ENCODE results near the gene TMEM255A.
A peak's percentile ranks its signal among the peaks of the same experiment; 100 is the strongest.

The TMEM255A gene

GRCh38 chrX:120260369-120260768, 50.9 kb downstream of the TMEM255A start:
- Histone ChIP-seq H3K27ac (ENCODE audit: low read length) (no peak overlapping the region), H3K36me3 (ENCODE audit: control insufficient read depth, low read depth, low read length) (peaks cover under 1% of the 10 kb centered on the region), H3K4me3 (ENCODE audit: low read length) (no peak overlapping the region), H3K4me1 (ENCODE audit: control insufficient read depth, low read depth, low read length) (peaks cover 6% of the 10 kb centered on the region), H3K9me3 (ENCODE audit: control insufficient read depth, low read depth, low read length) (peaks cover 10% of the 10 kb centered on the region), H3K27me3 (ENCODE audit: control insufficient read depth, insufficient read depth, low read length) (no peaks in the 10 kb centered on the region), H3K9ac (ENCODE audit: low read length) (no peak overlapping the region)

DNA sequence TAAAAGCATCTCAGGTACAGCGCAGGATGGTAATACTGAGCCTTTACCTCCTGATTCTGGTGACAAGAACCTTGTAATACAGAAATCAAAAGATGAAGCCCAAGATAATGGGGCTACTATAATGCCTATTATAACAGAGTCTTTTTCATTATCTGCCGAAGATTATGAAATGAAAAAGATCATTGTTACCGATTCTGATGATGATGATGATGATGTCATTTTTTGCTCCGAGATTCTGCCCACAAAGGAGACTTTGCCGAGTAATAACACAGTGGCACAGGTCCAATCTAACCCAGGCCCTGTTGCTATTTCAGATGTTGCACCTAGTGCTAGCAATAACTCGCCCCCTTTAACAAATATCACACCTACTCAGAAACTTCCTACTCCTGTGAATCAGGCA, 57.5 kb downstream of the TMEM255A start:
- Histone ChIP-seq H3K4me1 (ENCODE audit: control insufficient read depth, low read depth, low read length) (peaks cover 2% of the 10 kb centered on the region), H3K36me3 (ENCODE audit: control insufficient read depth, low read depth, low read length) (peaks cover 19% of the 10 kb centered on the region), H3K9me3 (ENCODE audit: control insufficient read depth, low read depth, low read length) (peaks cover 6% of the 10 kb centered on the region), H3K9ac (ENCODE audit: low read length) (no peak overlapping the region), H3K27ac (ENCODE audit: low read length) (no peak overlapping the region), H3K4me3 (ENCODE audit: low read length) (no peak overlapping the region), H3K27me3 (ENCODE audit: control insufficient read depth, insufficient read depth, low read length) (peaks cover 2% of the 10 kb centered on the region)

GRCh38 chrX:120251471-120252011, 59.7 kb downstream of the TMEM255A start:
- H3K9ac ChIP-seq (ENCODE audit: low read length), result peak overlapping the region; percentile 74
- peak overlapping the region; percentile 83 for H3K4me3 ChIP-seq (ENCODE audit: low read length)
- peaks cover 19% of the 10 kb centered on the region for H3K36me3 ChIP-seq (ENCODE audit: control insufficient read depth, low read depth, low read length)
- peaks cover 18% of the 10 kb centered on the region for H3K27me3 ChIP-seq (ENCODE audit: control insufficient read depth, insufficient read depth, low read length)
- peaks cover 2% of the 10 kb centered on the region for H3K4me1 ChIP-seq (ENCODE audit: control insufficient read depth, low read depth, low read length)
- H3K27ac ChIP-seq (ENCODE audit: low read length), result no peak overlapping the region
- peaks cover 10% of the 10 kb centered on the region for H3K9me3 ChIP-seq (ENCODE audit: control insufficient read depth, low read depth, low read length)

DNA sequence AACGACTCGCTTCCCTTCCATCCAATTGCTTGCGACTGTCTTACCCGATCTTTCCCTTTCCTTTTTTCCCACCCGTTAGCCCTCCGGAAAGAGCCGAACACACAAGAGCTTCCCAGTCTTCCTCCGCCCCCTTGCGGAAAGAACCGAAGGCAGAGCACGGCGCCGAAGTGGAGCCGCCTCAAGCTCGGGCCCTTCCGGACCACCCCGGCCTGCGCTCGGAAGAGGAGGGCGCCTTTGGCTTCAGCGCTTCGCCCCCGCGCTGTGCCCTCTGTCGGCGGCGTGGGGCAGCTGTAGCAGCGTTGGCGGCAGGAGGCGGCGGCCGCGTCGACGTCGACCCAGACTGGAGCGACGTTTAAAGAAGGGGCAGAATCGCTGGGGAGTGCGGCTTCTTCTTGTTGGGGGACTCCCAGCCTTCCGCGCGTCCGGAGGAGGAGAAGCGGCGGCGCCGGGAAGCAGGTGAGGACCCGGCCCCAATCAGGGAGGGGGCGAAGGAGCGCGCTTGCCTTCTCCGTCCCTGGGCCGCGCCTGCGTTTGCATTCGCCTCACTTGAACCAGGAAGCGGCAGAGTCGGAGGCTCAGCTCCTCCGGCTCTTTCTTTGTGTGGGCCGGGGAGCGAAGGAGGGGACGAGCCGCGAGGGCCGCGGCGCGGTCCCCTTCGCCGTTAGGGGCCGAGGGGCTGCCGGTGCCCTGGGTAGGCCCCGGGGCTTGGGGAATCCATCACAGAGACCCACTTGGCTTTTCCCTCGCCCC, 60.6 kb downstream of the TMEM255A start, which contains the start of gene ZBTB33:
Gene ZBTB33, plus strand, starts transcription at position 291 of the 750 bp plus-strand sequence. CDS start 2,604 bp downstream, outside the sequence.
- H3K4me3 ChIP-seq (ENCODE audit: low read length), result peak within 1 kb of the TSS; percentile 83
- H3K36me3 ChIP-seq (ENCODE audit: control insufficient read depth, low read depth, low read length), result peaks cover 19% of the 10 kb centered on the region
- H3K27ac ChIP-seq (ENCODE audit: low read length), result no peak within 1 kb of the TSS
- H3K9me3 ChIP-seq (ENCODE audit: control insufficient read depth, low read depth, low read length), result peaks cover 11% of the 10 kb centered on the region
- peaks cover 18% of the 10 kb centered on the region for H3K27me3 ChIP-seq (ENCODE audit: control insufficient read depth, insufficient read depth, low read length)
- H3K4me1 ChIP-seq (ENCODE audit: control insufficient read depth, low read depth, low read length), result peaks cover 2% of the 10 kb centered on the region
- H3K9ac ChIP-seq (ENCODE audit: low read length), result peak within 1 kb of the TSS; percentile 74

- peaks cover 18% of the 10 kb centered on the region for H3K27me3 ChIP-seq (ENCODE audit: control insufficient read depth, insufficient read depth, low read length)
- peak overlapping the region; percentile 82 for H3K4me3 ChIP-seq (ENCODE audit: low read length)
- peak overlapping the region; percentile 86 for H3K9ac ChIP-seq (ENCODE audit: low read length)
- H3K27ac ChIP-seq (ENCODE audit: low read length), result peak overlapping the region; percentile 59
- H3K9me3 ChIP-seq (ENCODE audit: control insufficient read depth, low read depth, low read length), result peaks cover 12% of the 10 kb centered on the region
- no peaks in the 10 kb centered on the region for H3K36me3 ChIP-seq (ENCODE audit: control insufficient read depth, low read depth, low read length)
- H3K4me1 ChIP-seq (ENCODE audit: control insufficient read depth, low read depth, low read length), result peaks cover under 1% of the 10 kb centered on the region
These were observed 66.3 kb downstream of the TMEM255A start for GRCh38 chrX:120244735-120245498.

- peak overlapping the region; percentile 59 for H3K27ac ChIP-seq (ENCODE audit: low read length)
These were observed 66.9 kb downstream of the TMEM255A start for GRCh38 chrX:120244395-120244734.

DNA sequence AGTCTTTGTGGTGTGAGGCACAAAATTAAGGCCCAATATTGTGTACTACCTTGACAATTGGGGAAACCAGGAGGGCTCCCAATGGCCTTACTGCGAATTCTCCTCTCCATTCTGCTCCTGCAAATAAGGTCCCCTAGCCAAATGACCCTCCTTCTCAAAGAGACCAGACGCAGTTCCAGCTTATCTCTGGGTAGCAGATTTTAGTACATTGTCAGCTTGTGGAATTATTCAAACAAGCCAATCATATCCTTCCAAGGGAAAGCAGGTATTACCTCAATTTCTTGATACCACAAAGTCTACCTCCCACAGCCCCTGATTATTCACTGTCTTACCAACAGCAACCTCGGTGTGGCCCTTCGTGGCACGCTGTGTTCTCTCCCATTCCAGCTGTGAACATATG, 68.4 kb downstream of the TMEM255A start:
- Histone ChIP-seq H3K4me1 (ENCODE audit: control insufficient read depth, low read depth, low read length) (no peaks in the 10 kb centered on the region), H3K36me3 (ENCODE audit: control insufficient read depth, low read depth, low read length) (no peaks in the 10 kb centered on the region), H3K9me3 (ENCODE audit: control insufficient read depth, low read depth, low read length) (peaks cover 18% of the 10 kb centered on the region), H3K9ac (ENCODE audit: low read length) (no peak overlapping the region), H3K27me3 (ENCODE audit: control insufficient read depth, insufficient read depth, low read length) (peaks cover 7% of the 10 kb centered on the region), H3K4me3 (ENCODE audit: low read length) (no peak overlapping the region), H3K27ac (ENCODE audit: low read length) (no peak overlapping the region)

More at GRCh38 chrX:120244395-120244734, 66.9 kb downstream of the TMEM255A start:
- peaks cover 18% of the 10 kb centered on the region for H3K27me3 ChIP-seq (ENCODE audit: control insufficient read depth, insufficient read depth, low read length)
- H3K9me3 ChIP-seq (ENCODE audit: control insufficient read depth, low read depth, low read length), result peaks cover 17% of the 10 kb centered on the region
- H3K4me1 ChIP-seq (ENCODE audit: control insufficient read depth, low read depth, low read length), result no peaks in the 10 kb centered on the region
- peak overlapping the region; percentile 86 for H3K9ac ChIP-seq (ENCODE audit: low read length)
- H3K4me3 ChIP-seq (ENCODE audit: low read length), result peak overlapping the region; percentile 82
- no peaks in the 10 kb centered on the region for H3K36me3 ChIP-seq (ENCODE audit: control insufficient read depth, low read depth, low read length)

GRCh38 chrX:120238933-120239332, 72.3 kb downstream of the TMEM255A start:
- Histone ChIP-seq H3K27me3 (ENCODE audit: control insufficient read depth, insufficient read depth, low read length) (no peaks in the 10 kb centered on the region), H3K36me3 (ENCODE audit: control insufficient read depth, low read depth, low read length) (no peaks in the 10 kb centered on the region), H3K9ac (ENCODE audit: low read length) (no peak overlapping the region), H3K9me3 (ENCODE audit: control insufficient read depth, low read depth, low read length) (peaks cover 11% of the 10 kb centered on the region), H3K27ac (ENCODE audit: low read length) (no peak overlapping the region), H3K4me1 (ENCODE audit: control insufficient read depth, low read depth, low read length) (no peaks in the 10 kb centered on the region), H3K4me3 (ENCODE audit: low read length) (no peak overlapping the region)

DNA sequence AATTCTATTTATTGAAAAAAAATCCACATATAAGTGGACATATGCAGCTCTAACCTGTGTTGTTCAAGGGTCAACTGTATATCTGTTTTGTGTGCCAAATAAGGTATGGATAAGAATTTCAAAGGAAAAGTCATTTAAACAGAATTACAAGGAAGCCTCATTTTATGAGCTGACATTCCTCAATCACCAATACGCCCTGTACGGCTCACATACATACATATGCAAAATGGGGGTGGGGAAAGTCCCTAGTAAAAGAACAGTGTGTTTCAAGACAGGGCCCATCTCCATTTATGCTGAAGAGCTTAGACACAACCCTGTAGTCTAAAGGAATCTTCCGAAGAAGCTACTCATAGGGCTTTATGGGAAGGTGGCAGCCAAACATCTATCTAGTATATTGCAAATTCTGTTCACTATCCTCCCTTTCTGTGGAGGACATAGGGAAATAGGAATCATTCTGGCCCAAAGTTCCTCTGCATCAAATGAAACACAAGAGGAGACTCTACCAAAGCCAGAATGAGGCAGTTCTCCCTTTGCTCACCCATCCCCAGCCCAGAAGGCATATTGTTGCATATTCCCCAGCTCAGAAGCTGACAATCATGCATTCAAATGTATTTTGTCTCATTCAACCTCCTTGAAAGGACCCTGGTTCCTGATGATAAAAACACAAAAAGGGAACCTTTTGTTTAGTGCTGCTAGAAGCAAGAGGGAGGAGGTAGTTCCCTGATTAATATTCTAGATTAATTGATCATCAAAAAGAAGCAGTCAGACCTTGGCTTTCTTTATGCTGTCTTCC, 74.4 kb downstream of the TMEM255A start:
- Histone ChIP-seq H3K36me3 (ENCODE audit: control insufficient read depth, low read depth, low read length) (no peaks in the 10 kb centered on the region), H3K27ac (ENCODE audit: low read length) (no peak overlapping the region), H3K9ac (ENCODE audit: low read length) (no peak overlapping the region), H3K9me3 (ENCODE audit: control insufficient read depth, low read depth, low read length) (peaks cover 16% of the 10 kb centered on the region), H3K4me1 (ENCODE audit: control insufficient read depth, low read depth, low read length) (no peaks in the 10 kb centered on the region), H3K4me3 (ENCODE audit: low read length) (no peak overlapping the region), H3K27me3 (ENCODE audit: control insufficient read depth, insufficient read depth, low read length) (no peaks in the 10 kb centered on the region)

DNA sequence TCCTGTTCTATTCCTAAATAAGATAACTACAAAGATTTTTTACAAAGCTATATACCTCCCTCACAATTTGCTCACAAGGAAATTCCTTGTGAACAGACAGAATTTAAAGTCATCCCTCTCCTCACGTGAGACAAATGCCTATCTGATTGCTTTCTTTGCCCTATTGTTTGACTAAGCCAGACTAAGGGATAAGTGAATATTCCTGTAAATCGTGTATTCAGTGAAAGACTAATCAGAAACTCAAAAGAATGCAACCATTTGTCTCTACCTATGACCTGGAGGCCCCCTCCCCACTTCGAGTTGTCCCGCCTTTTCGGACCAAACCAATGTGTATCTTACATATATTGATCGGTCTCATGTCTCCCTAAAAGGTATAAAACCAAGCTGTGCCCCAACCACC, 76.0 kb downstream of the TMEM255A start:
- H3K9me3 ChIP-seq (ENCODE audit: control insufficient read depth, low read depth, low read length), result peaks cover 21% of the 10 kb centered on the region
- no peak overlapping the region for H3K27ac ChIP-seq (ENCODE audit: low read length)
- H3K9ac ChIP-seq (ENCODE audit: low read length), result no peak overlapping the region
- no peaks in the 10 kb centered on the region for H3K4me1 ChIP-seq (ENCODE audit: control insufficient read depth, low read depth, low read length)
- H3K4me3 ChIP-seq (ENCODE audit: low read length), result no peak overlapping the region
- H3K36me3 ChIP-seq (ENCODE audit: control insufficient read depth, low read depth, low read length), result no peaks in the 10 kb centered on the region
- no peaks in the 10 kb centered on the region for H3K27me3 ChIP-seq (ENCODE audit: control insufficient read depth, insufficient read depth, low read length)

Measured in iPS-18a (cell line).